HCT116 (cell line): Measurements from ENCODE around the gene PRR14. TPM values are rescaled to one million over a fixed set of nuclear protein-coding genes. Genes with fewer than 3 reads are reported as not detected.

ENCODE experiments used
- ATAC-seq: fragments of 200-7000 bp; cut with Tn5 transposase; 2 replicates; pipeline ENCODE4 v1.9.1; 2020; ENCODE audit warnings: mild to moderate bottlenecking, moderate library complexity
- BruUV-seq: library from RNA; stranded (reverse); fragments of 400-500 nt; replicated peaks from 2 replicates; lab custom pipeline; 2021; lab: Mats Ljungman, UMichigan
- CTCF ChIA-PET: fragments of 300-600 bp; sonication (Branson Sonifier 250); formaldehyde crosslinking; loops from one replicate; lab custom pipeline; 2021; ENCODE audit warnings: antibody characterized with exemption; lab: Charles Lee
- POLR2A ChIA-PET: fragments of 300-600, 350-600 bp; sonication (Branson Sonifier 250); formaldehyde crosslinking; loops from one replicate; lab custom pipeline; 2021; ENCODE audit warnings: antibody characterized with exemption; lab: Charles Lee
- RAD21 ChIA-PET, 2 experiments: fragments of 300-600 bp; sonication (Branson Sonifier 250); formaldehyde crosslinking; loops; one replicate each; lab custom pipeline; 2023; ENCODE audit warnings: low total read pairs in 2 of 2; ENCODE audit not compliant: uncharacterized antibody in 2 of 2, unreplicated experiment in 2 of 2, low non-redundant PET in 1 of 2; lab: Charles Lee
- DNase-seq: peaks from one replicate; pipeline ENCODE4 v3.0.0-alpha.2; 2010; ENCODE audit warnings: low read depth, low spot score
- H2AFZ ChIP-seq: fragments of 200-600 bp; shearing (Covaris generic), sonication (generic); 2 replicates; pipeline ENCODE4 v1.6.1; 2017; ENCODE audit warnings: low read depth, mixed run types, mixed read lengths, antibody characterized with exemption, low read length; ENCODE audit not compliant: poor library complexity, severe bottlenecking
- H3K27ac ChIP-seq: 2 replicates; pipeline ENCODE4 v1.5.1; 2012; ENCODE audit warnings: low read depth, low read length
- H3K27me3 ChIP-seq: fragments of 200-600 bp; sonication (generic); 2 replicates; pipeline ENCODE4 v1.6.1; 2016; ENCODE audit warnings: mixed run types, low read length, mixed read lengths; ENCODE audit not compliant: insufficient read depth
- H3K36me3 ChIP-seq, 2 experiments: fragments of 200-500 bp in 1 of 2; fragments of 200-600 bp in 1 of 2; sonication (Bioruptor generic) in 1 of 2; sonication (generic) in 1 of 2; 2 replicates each; pipeline versions ENCODE4 v1.5.1 to v1.6.1; 2014 to 2016; ENCODE audit warnings: low read length in 2 of 2, inconsistent platforms in 1 of 2, mixed read lengths in 1 of 2, mixed run types in 1 of 2; ENCODE audit not compliant: insufficient read depth in 2 of 2, control insufficient read depth in 1 of 2
- H3K4me1 ChIP-seq, 2 experiments: fragments of 200-600 bp in 1 of 2; sonication (generic) in 1 of 2; 2 replicates each; pipeline versions ENCODE4 v1.5.1 to v1.6.1; 2012 to 2017; ENCODE audit warnings: low read length in 2 of 2, inconsistent platforms in 1 of 2, mild to moderate bottlenecking in 1 of 2, mixed read lengths in 1 of 2, mixed run types in 1 of 2, moderate library complexity in 1 of 2; ENCODE audit not compliant: insufficient read depth in 2 of 2, control insufficient read depth in 1 of 2
- H3K4me2 ChIP-seq: fragments of 200-600 bp; sonication (generic); 2 replicates; pipeline ENCODE4 v1.6.1; 2017; ENCODE audit warnings: mixed run types, low read length, mixed read lengths
- H3K4me3 ChIP-seq, 2 experiments: fragments of 200-600 bp in 1 of 2; sonication (generic) in 1 of 2; replicated peaks in 1 of 2; 2 replicates each; pipeline ENCODE4 v1.5.1; 2011 to 2016; ENCODE audit warnings: low read length in 2 of 2, control low read depth in 1 of 2, low read depth in 1 of 2, mild to moderate bottlenecking in 1 of 2, mixed read lengths in 1 of 2, mixed run types in 1 of 2
- H3K79me2 ChIP-seq: fragments of 200-600 bp; sonication (generic); 2 replicates; pipeline ENCODE4 v1.6.1; 2017; ENCODE audit warnings: mild to moderate bottlenecking, mixed run types, low read length, moderate library complexity, mixed read lengths; ENCODE audit not compliant: insufficient read depth
- H3K9ac ChIP-seq: fragments of 200-600 bp; sonication (generic); 2 replicates; pipeline ENCODE4 v1.6.1; 2016; ENCODE audit warnings: low read length, mixed read lengths
- H3K9me2 ChIP-seq: fragments of 200-600 bp; sonication (generic), shearing (Covaris generic); 2 replicates; pipeline ENCODE4 v1.6.1; 2017; ENCODE audit warnings: mixed run types, mild to moderate bottlenecking, moderate library complexity; ENCODE audit not compliant: insufficient read depth
- H3K9me3 ChIP-seq, 2 experiments: fragments of 200-500 bp in 1 of 2; fragments of 200-600 bp in 1 of 2; sonication (Bioruptor generic) in 1 of 2; sonication (generic) in 1 of 2; 2 replicates each; pipeline ENCODE4 v1.6.1; 2014 to 2017; ENCODE audit warnings: low read length in 2 of 2, mixed read lengths in 2 of 2, inconsistent platforms in 1 of 2, low read depth in 1 of 2, mild to moderate bottlenecking in 1 of 2, mixed run types in 1 of 2, moderate library complexity in 1 of 2; ENCODE audit not compliant: control insufficient read depth in 1 of 2, insufficient read depth in 1 of 2
- H4K20me1 ChIP-seq: fragments of 200-600 bp; sonication (generic), shearing (Covaris generic); 2 replicates; pipeline ENCODE4 v1.6.1; 2017; ENCODE audit warnings: mixed run types, mild to moderate bottlenecking, moderate library complexity; ENCODE audit not compliant: insufficient read depth
- CBX3 ChIP-seq: IDR thresholded peaks from 2 replicates; pipeline ENCODE4 v1.6.1; 2012; ENCODE audit warnings: low read depth
- CEBPB ChIP-seq: IDR thresholded peaks from 2 replicates; pipeline ENCODE4 v1.6.1; 2012; ENCODE audit warnings: low read depth
- EZH2 ChIP-seq: fragments of 200-600 bp; sonication (generic); IDR thresholded peaks from 2 replicates; pipeline ENCODE4 v1.6.1; 2017; ENCODE audit warnings: antibody characterized with exemption, mixed run types
- EZH2phosphoT487 ChIP-seq: fragments of 200-600 bp; IDR thresholded peaks from 2 replicates; pipeline ENCODE4 v1.6.1; 2018; ENCODE audit warnings: antibody characterized with exemption, borderline replicate concordance
- JUND ChIP-seq: IDR thresholded peaks from 2 replicates; pipeline ENCODE4 v1.6.1; 2012
- MAX ChIP-seq: IDR thresholded peaks from 2 replicates; pipeline ENCODE4 v1.6.1; 2012
- POLR2A ChIP-seq: IDR thresholded peaks from 2 replicates; pipeline ENCODE4 v1.7.0; 2011; ENCODE audit warnings: borderline replicate concordance; ENCODE audit not compliant: insufficient read depth, insufficient read length; ENCODE audit errors: extremely low read depth
- POLR2AphosphoS5 ChIP-seq: IDR thresholded peaks from 2 replicates; pipeline ENCODE4 v1.6.1; 2011; ENCODE audit warnings: mild to moderate bottlenecking, low read depth, low read length, moderate library complexity
- RAD21 ChIP-seq: IDR thresholded peaks from 2 replicates; pipeline ENCODE4 v1.6.1; 2012; ENCODE audit warnings: low read depth, mild to moderate bottlenecking
- SIN3A ChIP-seq: IDR thresholded peaks from 2 replicates; pipeline ENCODE4 v1.6.1; 2012; ENCODE audit warnings: low read depth
- SP1 ChIP-seq: IDR thresholded peaks from 2 replicates; pipeline ENCODE4 v1.6.1; 2012; ENCODE audit warnings: low read depth
- SRF ChIP-seq: IDR thresholded peaks from 2 replicates; pipeline ENCODE4 v1.6.1; 2012; ENCODE audit warnings: low read depth
- TCF7L2 ChIP-seq: IDR thresholded peaks from 2 replicates; pipeline ENCODE4 v1.7.0; 2011; ENCODE audit warnings: borderline replicate concordance, inconsistent platforms; ENCODE audit not compliant: insufficient read depth, insufficient read length; ENCODE audit errors: extremely low read depth
- YY1 ChIP-seq: IDR thresholded peaks from 2 replicates; pipeline ENCODE4 v1.6.1; 2011; ENCODE audit warnings: low read length, low read depth, moderate library complexity, mild to moderate bottlenecking; ENCODE audit not compliant: insufficient replicate concordance; ENCODE audit errors: extremely low read depth
- ZBTB33 ChIP-seq: IDR thresholded peaks from 2 replicates; pipeline ENCODE4 v1.6.1; 2011; ENCODE audit warnings: mild to moderate bottlenecking, low read length, moderate library complexity; ENCODE audit not compliant: insufficient replicate concordance; ENCODE audit errors: extremely low read depth
- ZFX ChIP-seq: fragments of 450-650 bp; IDR thresholded peaks from 2 replicates; pipeline ENCODE4 v1.6.1; 2017
- ZNF274 ChIP-seq: fragments of 200-500 bp; sonication (Bioruptor generic); IDR thresholded peaks from 2 replicates; pipeline ENCODE4 v1.6.1; 2014; ENCODE audit warnings: mild to moderate bottlenecking, low read depth, low read length, inconsistent platforms
- intact Hi-C: fragments of 100-400 bp; cut with micrococcal nuclease; formaldehyde crosslinking; loops from 2 replicates; pipeline ENCODE4 v1.10.0; 2022
- total RNA-seq: library from RNA; stranded (reverse); gene quantifications from one replicate; pipeline ENCODE4 v1.2.1, GENCODE V29; 2021; ENCODE audit not compliant: unreplicated experiment
- TF ChIP-seq, protein P1 (sequence below), 3 experiments: fragments of 200-600 bp in 1 of 3; sonication (generic) in 1 of 3; IDR thresholded peaks in 2 of 3; conservative IDR thresholded peaks in 1 of 3; 2 replicates each; pipeline ENCODE4 v1.5.1; 2012 to 2017; ENCODE audit warnings: low read depth in 2 of 3, low read length in 2 of 3, antibody characterized with exemption in 1 of 3, borderline replicate concordance in 1 of 3, control low read depth in 1 of 3, mild to moderate bottlenecking in 1 of 3, mixed read lengths in 1 of 3, mixed run types in 1 of 3, moderate library complexity in 1 of 3; ENCODE audit not compliant: insufficient read depth in 1 of 3

The PRR14 gene
- total RNA-seq, 1 experiment from 2014 or later, result 56.2 TPM

GRCh38 chr16:30647274-30647571 lies 3.5 kb upstream of the PRR14 start:
- Histone ChIP-seq H3K4me3 (no peak overlapping the region), H2AFZ (no peak overlapping the region), H3K36me3 (no peaks in the 10 kb centered on the region), H3K79me2 (peaks cover 6% of the 10 kb centered on the region; the same call in 1 of the 2 replicates), H3K9ac (no peak overlapping the region), H3K4me1 (peaks cover 5 to 12% of the 10 kb centered on the region in 2 experiments; a peak in 3 of 4 replicates), H4K20me1 (no peaks in the 10 kb centered on the region), H3K27me3 (no peaks in the 10 kb centered on the region), H3K27ac (no peak overlapping the region), H3K9me2 (no peaks in the 10 kb centered on the region), H3K9me3 (no peaks in the 10 kb centered on the region), H3K4me2 (no peak overlapping the region)
- BruUV-seq, result no TSS peak
- TF ChIP-seq SIN3A (no peak), YY1 (no peak), MAX (no peak), CEBPB (no peak), CBX3 (no peak), EZH2 (no peak), SRF (no peak), ZFX (no peak), ZNF274 (no peak), POLR2A (no peak), POLR2AphosphoS5 (no peak), EZH2phosphoT487 (no peak), JUND (no peak), SP1 (no peak), TCF7L2 (no peak), RAD21 (no peak; the same call in 1 of the 2 replicates), ZBTB33 (no peak)
- TF ChIP-seq, protein P1, sequence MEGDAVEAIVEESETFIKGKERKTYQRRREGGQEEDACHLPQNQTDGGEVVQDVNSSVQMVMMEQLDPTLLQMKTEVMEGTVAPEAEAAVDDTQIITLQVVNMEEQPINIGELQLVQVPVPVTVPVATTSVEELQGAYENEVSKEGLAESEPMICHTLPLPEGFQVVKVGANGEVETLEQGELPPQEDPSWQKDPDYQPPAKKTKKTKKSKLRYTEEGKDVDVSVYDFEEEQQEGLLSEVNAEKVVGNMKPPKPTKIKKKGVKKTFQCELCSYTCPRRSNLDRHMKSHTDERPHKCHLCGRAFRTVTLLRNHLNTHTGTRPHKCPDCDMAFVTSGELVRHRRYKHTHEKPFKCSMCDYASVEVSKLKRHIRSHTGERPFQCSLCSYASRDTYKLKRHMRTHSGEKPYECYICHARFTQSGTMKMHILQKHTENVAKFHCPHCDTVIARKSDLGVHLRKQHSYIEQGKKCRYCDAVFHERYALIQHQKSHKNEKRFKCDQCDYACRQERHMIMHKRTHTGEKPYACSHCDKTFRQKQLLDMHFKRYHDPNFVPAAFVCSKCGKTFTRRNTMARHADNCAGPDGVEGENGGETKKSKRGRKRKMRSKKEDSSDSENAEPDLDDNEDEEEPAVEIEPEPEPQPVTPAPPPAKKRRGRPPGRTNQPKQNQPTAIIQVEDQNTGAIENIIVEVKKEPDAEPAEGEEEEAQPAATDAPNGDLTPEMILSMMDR (IDR thresholded peaks at IDR 0.05 in 2 of 3, conservative IDR thresholded peaks at IDR 0.05 in 1 of 3; ENCODE audit: borderline replicate concordance in 1 of 3, insufficient read depth in 1 of 3, low read depth in 2 of 3, low read length in 2 of 3), result no peak
- intact Hi-C loops, result no loop called here
- POLR2A ChIA-PET, result no interaction called here
- DNase-seq (no peak), ATAC-seq (no peak)
- CTCF ChIA-PET, result no interaction called here
- RAD21 ChIA-PET, result no interaction called here
